ENCODE measurements around the gene PGR.

PGR gene

GRCh38 chr11:101063706-101064105 lies 65.9 kb downstream of the PGR start:
- Histone ChIP-seq H3K27me3 (ENCODE audit: control insufficient read depth in 1 of 2, insufficient read depth in 2 of 2, low read length in 2 of 2) (no peaks in the 10 kb centered on the region), H3K4me1 (ENCODE audit: control insufficient read depth, insufficient read depth, low read length) (no peaks in the 10 kb centered on the region), H3K9me3 (ENCODE audit: control insufficient read depth in 2 of 2, low read length in 2 of 2) (no peaks in the 10 kb centered on the region), H3K27ac (ENCODE audit: low read length) (no peak overlapping the region), H3K4me3 (ENCODE audit: low read length in 2 of 2) (no peak overlapping the region), H3K9ac (ENCODE audit: low read length in 2 of 2) (no peak overlapping the region), H3K36me3 (ENCODE audit: control insufficient read depth in 2 of 2, insufficient read depth in 2 of 2, low read length in 2 of 2) (no peaks in the 10 kb centered on the region)

- H3K4me1 ChIP-seq (ENCODE audit: control insufficient read depth, insufficient read depth, low read length): no peaks in the 10 kb centered on the region
- H3K36me3 ChIP-seq (ENCODE audit: control insufficient read depth in 2 of 2, insufficient read depth in 2 of 2, low read length in 2 of 2): no peaks in the 10 kb centered on the region
- H3K27me3 ChIP-seq (ENCODE audit: control insufficient read depth in 1 of 2, insufficient read depth in 2 of 2, low read length in 2 of 2): no peaks in the 10 kb centered on the region
- H3K4me3 ChIP-seq (ENCODE audit: low read length in 2 of 2): no peak overlapping the region
- H3K9me3 ChIP-seq (ENCODE audit: control insufficient read depth in 2 of 2, low read length in 2 of 2): no peaks in the 10 kb centered on the region
- no peak overlapping the region for H3K27ac ChIP-seq (ENCODE audit: low read length)
- no peak overlapping the region for H3K9ac ChIP-seq (ENCODE audit: low read length in 2 of 2)
Measured at GRCh38 chr11:101061606-101062005, 68.0 kb downstream of the PGR start.

- Histone ChIP-seq H3K36me3 (ENCODE audit: control insufficient read depth in 2 of 2, insufficient read depth in 2 of 2, low read length in 2 of 2) (no peaks in the 10 kb centered on the region), H3K27ac (ENCODE audit: low read length) (no peak overlapping the region), H3K9me3 (ENCODE audit: control insufficient read depth in 2 of 2, low read length in 2 of 2) (no peaks in the 10 kb centered on the region), H3K4me1 (ENCODE audit: control insufficient read depth, insufficient read depth, low read length) (no peaks in the 10 kb centered on the region), H3K9ac (ENCODE audit: low read length in 2 of 2) (no peak overlapping the region), H3K4me3 (ENCODE audit: low read length in 2 of 2) (no peak overlapping the region), H3K27me3 (ENCODE audit: control insufficient read depth in 1 of 2, insufficient read depth in 2 of 2, low read length in 2 of 2) (no peaks in the 10 kb centered on the region)
Measured at GRCh38 chr11:101059331-101059730, 70.3 kb downstream of the PGR start.

GRCh38 chr11:101053492-101053891 lies 76.1 kb downstream of the PGR start:
- H3K4me1 ChIP-seq (ENCODE audit: control insufficient read depth, insufficient read depth, low read length): no peaks in the 10 kb centered on the region
- no peaks in the 10 kb centered on the region for H3K9me3 ChIP-seq (ENCODE audit: control insufficient read depth in 2 of 2, low read length in 2 of 2)
- no peaks in the 10 kb centered on the region for H3K27me3 ChIP-seq (ENCODE audit: control insufficient read depth in 1 of 2, insufficient read depth in 2 of 2, low read length in 2 of 2)
- no peak overlapping the region for H3K9ac ChIP-seq (ENCODE audit: low read length in 2 of 2)
- no peak overlapping the region for H3K4me3 ChIP-seq (ENCODE audit: low read length in 2 of 2)
- no peak overlapping the region for H3K27ac ChIP-seq (ENCODE audit: low read length)
- no peaks in the 10 kb centered on the region for H3K36me3 ChIP-seq (ENCODE audit: control insufficient read depth in 2 of 2, insufficient read depth in 2 of 2, low read length in 2 of 2)

GRCh38 chr11:101051677-101052076 lies 77.9 kb downstream of the PGR start:
- no peaks in the 10 kb centered on the region for H3K4me1 ChIP-seq (ENCODE audit: control insufficient read depth, insufficient read depth, low read length)
- no peaks in the 10 kb centered on the region for H3K27me3 ChIP-seq (ENCODE audit: control insufficient read depth in 1 of 2, insufficient read depth in 2 of 2, low read length in 2 of 2)
- no peaks in the 10 kb centered on the region for H3K9me3 ChIP-seq (ENCODE audit: control insufficient read depth in 2 of 2, low read length in 2 of 2)
- no peak overlapping the region for H3K27ac ChIP-seq (ENCODE audit: low read length)
- H3K36me3 ChIP-seq (ENCODE audit: control insufficient read depth in 2 of 2, insufficient read depth in 2 of 2, low read length in 2 of 2): no peaks in the 10 kb centered on the region
- no peak overlapping the region for H3K4me3 ChIP-seq (ENCODE audit: low read length in 2 of 2)
- H3K9ac ChIP-seq (ENCODE audit: low read length in 2 of 2): no peak overlapping the region

- Histone ChIP-seq H3K27me3 (ENCODE audit: control insufficient read depth in 1 of 2, insufficient read depth in 2 of 2, low read length in 2 of 2) (no peaks in the 10 kb centered on the region), H3K27ac (ENCODE audit: low read length) (no peak overlapping the region), H3K9ac (ENCODE audit: low read length in 2 of 2) (no peak overlapping the region), H3K9me3 (ENCODE audit: control insufficient read depth in 2 of 2, low read length in 2 of 2) (no peaks in the 10 kb centered on the region), H3K4me1 (ENCODE audit: control insufficient read depth, insufficient read depth, low read length) (no peaks in the 10 kb centered on the region), H3K36me3 (ENCODE audit: control insufficient read depth in 2 of 2, insufficient read depth in 2 of 2, low read length in 2 of 2) (no peaks in the 10 kb centered on the region), H3K4me3 (ENCODE audit: low read length in 2 of 2) (no peak overlapping the region)
Measured at GRCh38 chr11:101049813-101050212, 79.8 kb downstream of the PGR start.

GRCh38 chr11:101049123-101049522 lies 80.5 kb downstream of the PGR start:
- H3K9me3 ChIP-seq (ENCODE audit: control insufficient read depth in 2 of 2, low read length in 2 of 2): no peaks in the 10 kb centered on the region
- H3K4me3 ChIP-seq (ENCODE audit: low read length in 2 of 2): no peak overlapping the region
- H3K4me1 ChIP-seq (ENCODE audit: control insufficient read depth, insufficient read depth, low read length): no peaks in the 10 kb centered on the region
- H3K27me3 ChIP-seq (ENCODE audit: control insufficient read depth in 1 of 2, insufficient read depth in 2 of 2, low read length in 2 of 2): no peaks in the 10 kb centered on the region
- no peak overlapping the region for H3K27ac ChIP-seq (ENCODE audit: low read length)
- H3K9ac ChIP-seq (ENCODE audit: low read length in 2 of 2): no peak overlapping the region
- no peaks in the 10 kb centered on the region for H3K36me3 ChIP-seq (ENCODE audit: control insufficient read depth in 2 of 2, insufficient read depth in 2 of 2, low read length in 2 of 2)

- no peak overlapping the region for H3K27ac ChIP-seq (ENCODE audit: low read length)
- H3K9me3 ChIP-seq (ENCODE audit: control insufficient read depth in 2 of 2, low read length in 2 of 2): no peaks in the 10 kb centered on the region
- H3K9ac ChIP-seq (ENCODE audit: low read length in 2 of 2): no peak overlapping the region
- H3K27me3 ChIP-seq (ENCODE audit: control insufficient read depth in 1 of 2, insufficient read depth in 2 of 2, low read length in 2 of 2): no peaks in the 10 kb centered on the region
- no peaks in the 10 kb centered on the region for H3K4me1 ChIP-seq (ENCODE audit: control insufficient read depth, insufficient read depth, low read length)
- H3K4me3 ChIP-seq (ENCODE audit: low read length in 2 of 2): no peak overlapping the region
- no peaks in the 10 kb centered on the region for H3K36me3 ChIP-seq (ENCODE audit: control insufficient read depth in 2 of 2, insufficient read depth in 2 of 2, low read length in 2 of 2)
Measured at GRCh38 chr11:101048479-101048878, 81.1 kb downstream of the PGR start.

- H3K27me3 ChIP-seq (ENCODE audit: control insufficient read depth in 1 of 2, insufficient read depth in 2 of 2, low read length in 2 of 2): no peaks in the 10 kb centered on the region
- no peak overlapping the region for H3K9ac ChIP-seq (ENCODE audit: low read length in 2 of 2)
- H3K36me3 ChIP-seq (ENCODE audit: control insufficient read depth in 2 of 2, insufficient read depth in 2 of 2, low read length in 2 of 2): peaks cover 0 to 2% of the 10 kb centered on the region in 2 donors
- H3K4me3 ChIP-seq (ENCODE audit: low read length in 2 of 2): no peak overlapping the region
- no peaks in the 10 kb centered on the region for H3K9me3 ChIP-seq (ENCODE audit: control insufficient read depth in 2 of 2, low read length in 2 of 2)
- no peak overlapping the region for H3K27ac ChIP-seq (ENCODE audit: low read length)
- no peaks in the 10 kb centered on the region for H3K4me1 ChIP-seq (ENCODE audit: control insufficient read depth, insufficient read depth, low read length)
Measured at GRCh38 chr11:101046947-101047346, 82.7 kb downstream of the PGR start.

- Histone ChIP-seq H3K27ac (ENCODE audit: low read length) (no peak overlapping the region), H3K4me3 (ENCODE audit: low read length in 2 of 2) (no peak overlapping the region), H3K36me3 (ENCODE audit: control insufficient read depth in 2 of 2, insufficient read depth in 2 of 2, low read length in 2 of 2) (peaks cover 0 to 2% of the 10 kb centered on the region in 2 donors), H3K9me3 (ENCODE audit: control insufficient read depth in 2 of 2, low read length in 2 of 2) (no peaks in the 10 kb centered on the region), H3K9ac (ENCODE audit: low read length in 2 of 2) (no peak overlapping the region), H3K4me1 (ENCODE audit: control insufficient read depth, insufficient read depth, low read length) (no peaks in the 10 kb centered on the region), H3K27me3 (ENCODE audit: control insufficient read depth in 1 of 2, insufficient read depth in 2 of 2, low read length in 2 of 2) (no peaks in the 10 kb centered on the region)
Measured at GRCh38 chr11:101045415-101045814, 84.2 kb downstream of the PGR start.

- Histone ChIP-seq H3K9me3 (ENCODE audit: control insufficient read depth in 2 of 2, low read length in 2 of 2) (no peaks in the 10 kb centered on the region), H3K27me3 (ENCODE audit: control insufficient read depth in 1 of 2, insufficient read depth in 2 of 2, low read length in 2 of 2) (no peaks in the 10 kb centered on the region), H3K9ac (ENCODE audit: low read length in 2 of 2) (no peak overlapping the region), H3K27ac (ENCODE audit: low read length) (no peak overlapping the region), H3K4me1 (ENCODE audit: control insufficient read depth, insufficient read depth, low read length) (no peaks in the 10 kb centered on the region), H3K36me3 (ENCODE audit: control insufficient read depth in 2 of 2, insufficient read depth in 2 of 2, low read length in 2 of 2) (peaks cover 0 to 2% of the 10 kb centered on the region in 2 donors), H3K4me3 (ENCODE audit: low read length in 2 of 2) (no peak overlapping the region)
Measured at GRCh38 chr11:101043940-101044339, 85.7 kb downstream of the PGR start.

Data from stomach smooth muscle (tissue), 2 donors.